ENCODE data around the gene CD300A. TPM values are rescaled to one million over a fixed set of nuclear protein-coding genes. Genes with fewer than 3 reads are reported as not detected.

The CD300A gene
- total RNA-seq, 1 experiment from 2014 or later, result 0.71 TPM

- RAD21 ChIA-PET (ENCODE audit: low non-redundant PET in 1 of 2, low total read pairs in 2 of 2, uncharacterized antibody in 2 of 2, unreplicated experiment in 2 of 2), result no interaction called here
Measured at GRCh38 chr17:74515941-74516340, 49.5 kb downstream of the CD300A start.

More at GRCh38 chr17:74515941-74516340, 49.5 kb downstream of the CD300A start:
- no peaks in the 10 kb centered on the region; the same call in 1 of the 2 replicates for H3K27me3 ChIP-seq (ENCODE audit: insufficient read depth, low read length)
- no peaks in the 10 kb centered on the region for H3K36me3 ChIP-seq (ENCODE audit: control insufficient read depth in 1 of 2, insufficient read depth in 2 of 2, low read length in 2 of 2)
- H3K9ac ChIP-seq (ENCODE audit: low read length), result no peak overlapping the region
- no peak overlapping the region for H2AFZ ChIP-seq (ENCODE audit: low read depth, low read length, poor library complexity, severe bottlenecking)
- H3K9me2 ChIP-seq (ENCODE audit: insufficient read depth), result no peaks in the 10 kb centered on the region
- H3K27ac ChIP-seq (ENCODE audit: low read depth, low read length), result no peak overlapping the region
- intact Hi-C loops (cut with micrococcal nuclease), result no loop called here
- H3K79me2 ChIP-seq (ENCODE audit: insufficient read depth, low read length), result no peaks in the 10 kb centered on the region
- peaks cover 0 to 11% of the 10 kb centered on the region in 2 experiments; a peak in 1 of 4 replicates for H3K9me3 ChIP-seq (ENCODE audit: control insufficient read depth in 1 of 2, insufficient read depth in 1 of 2, low read depth in 1 of 2, low read length in 2 of 2)
- no TSS peak for BruUV-seq (replicated peaks)
- TF ChIP-seq TCF7L2 (IDR thresholded peaks at IDR 0.05; ENCODE audit: borderline replicate concordance, extremely low read depth, insufficient read depth, insufficient read length) (no peak), ELF1 (IDR thresholded peaks at IDR 0.05; ENCODE audit: borderline replicate concordance, low read depth) (no peak), ATF3 (IDR thresholded peaks at IDR 0.05) (no peak), FOSL1 (IDR thresholded peaks at IDR 0.05; ENCODE audit: low read depth) (no peak), CEBPB (IDR thresholded peaks at IDR 0.05; ENCODE audit: low read depth) (no peak), POLR2AphosphoS5 (IDR thresholded peaks at IDR 0.05; ENCODE audit: low read depth, low read length) (no peak), EZH2 (IDR thresholded peaks at IDR 0.05) (no peak), SIN3A (IDR thresholded peaks at IDR 0.05; ENCODE audit: low read depth) (no peak), SP1 (IDR thresholded peaks at IDR 0.05; ENCODE audit: low read depth) (no peak), MAX (IDR thresholded peaks at IDR 0.05) (no peak), JUND (IDR thresholded peaks at IDR 0.05) (no peak), EGR1 (IDR thresholded peaks at IDR 0.05; ENCODE audit: low read depth) (no peak), CBX3 (IDR thresholded peaks at IDR 0.05; ENCODE audit: low read depth) (no peak), ZNF274 (IDR thresholded peaks at IDR 0.05; ENCODE audit: low read depth, low read length) (no peak), RAD21 (IDR thresholded peaks at IDR 0.05; ENCODE audit: low read depth) (no peak), POLR2A (IDR thresholded peaks at IDR 0.05; ENCODE audit: borderline replicate concordance, extremely low read depth, insufficient read depth, insufficient read length) (no peak)
- H3K4me1 ChIP-seq (ENCODE audit: control insufficient read depth in 1 of 2, insufficient read depth in 2 of 2, low read length in 2 of 2), result peaks cover 0 to 15% of the 10 kb centered on the region in 2 experiments; a peak in 2 of 4 replicates
- no peaks in the 10 kb centered on the region for H4K20me1 ChIP-seq (ENCODE audit: insufficient read depth)
- DNase-seq (ENCODE audit: low read depth, low spot score) (no peak), ATAC-seq (no peak)
- no peak overlapping the region for H3K4me3 ChIP-seq (replicated peaks in 1 of 2; ENCODE audit: low read depth in 1 of 2, low read length in 2 of 2)
- POLR2A ChIA-PET, result no interaction called here
- H3K4me2 ChIP-seq (ENCODE audit: low read length), result no peak overlapping the region
- CTCF ChIA-PET, result no interaction called here
